Karpas-422 (cell line): Measurements from ENCODE around the gene CELF2. TPM values are rescaled to one million over a fixed set of nuclear protein-coding genes. Genes with fewer than 3 reads are reported as not detected.

Experiments used
- DNase-seq: peaks from one replicate; pipeline ENCODE4 v3.0.0-alpha.2; 2015
- H2AFZ ChIP-seq: fragments of 200-600 bp; sonication (generic); 2 replicates; pipeline ENCODE4 v1.6.1; 2014; ENCODE audit warnings: antibody characterized with exemption, low read length, mixed read lengths
- H3K27ac ChIP-seq: fragments of 200-600 bp; sonication (generic); 2 replicates; pipeline ENCODE4 v1.5.1; 2014; ENCODE audit warnings: mild to moderate bottlenecking, low read length, moderate library complexity
- H3K27me3 ChIP-seq: fragments of 200-600 bp; sonication (generic); 2 replicates; pipeline ENCODE4 v1.6.1; 2014; ENCODE audit warnings: low read length, mixed read lengths
- H3K36me3 ChIP-seq: fragments of 200-600 bp; sonication (generic); 2 replicates; pipeline ENCODE4 v1.6.1; 2014; ENCODE audit warnings: low read length, mixed read lengths; ENCODE audit not compliant: insufficient read depth
- H3K4me1 ChIP-seq: fragments of 200-600 bp; sonication (generic); 2 replicates; pipeline ENCODE4 v1.6.1; 2014; ENCODE audit warnings: mild to moderate bottlenecking, low read length, mixed read lengths
- H3K4me2 ChIP-seq: fragments of 200-600 bp; sonication (generic); 2 replicates; pipeline ENCODE4 v1.6.1; 2014; ENCODE audit warnings: low read length, low read depth, mild to moderate bottlenecking; ENCODE audit not compliant: poor library complexity, severe bottlenecking
- H3K4me3 ChIP-seq: fragments of 200-600 bp; sonication (generic); 2 replicates; pipeline ENCODE4 v1.5.1; 2014; ENCODE audit warnings: mild to moderate bottlenecking, antibody characterized with exemption, low read length, mixed read lengths
- H3K79me2 ChIP-seq: fragments of 200-600 bp; sonication (generic); 2 replicates; pipeline ENCODE4 v1.6.1; 2014; ENCODE audit warnings: mild to moderate bottlenecking, low read length, mixed read lengths
- H3K9ac ChIP-seq: fragments of 200-600 bp; sonication (generic); 2 replicates; pipeline ENCODE4 v1.6.0; 2014; ENCODE audit warnings: low read length
- H3K9me2 ChIP-seq: fragments of 200-600 bp; sonication (generic), shearing (Covaris generic); replicated peaks from 2 replicates; pipeline ENCODE4 v1.6.0; 2014; ENCODE audit warnings: mild to moderate bottlenecking, low read length, moderate library complexity; ENCODE audit not compliant: insufficient read depth
- H3K9me3 ChIP-seq: fragments of 300-700, 200-600 bp; sonication (generic); 2 replicates; pipeline ENCODE4 v1.6.1; 2014; ENCODE audit warnings: low read length, mixed read lengths
- H4K20me1 ChIP-seq: fragments of 200-600 bp; sonication (generic); 2 replicates; pipeline ENCODE4 v1.6.1; 2014; ENCODE audit warnings: mild to moderate bottlenecking, antibody characterized with exemption, low read length, low read depth; ENCODE audit not compliant: insufficient read depth
- total RNA-seq: library from RNA; depleted of rRNA; stranded (reverse); fragments of >200 nt; shearing (Covaris generic); gene quantifications from 2 replicates; pipeline ENCODE4 v1.2.3, GENCODE V29; 2014; ENCODE audit warnings: low replicate concordance

Gene CELF2
- total RNA-seq, 1 experiment from 2014 or later: 2.3 TPM

GRCh38 chr10:11145495-11145855 lies 127.8 kb downstream of the CELF2 start:
- H3K79me2 ChIP-seq: no peaks in the 10 kb centered on the region
- peak; percentile 52 for DNase-seq
- no peak overlapping the region for H3K4me3 ChIP-seq
- H3K36me3 ChIP-seq: no peaks in the 10 kb centered on the region
- peaks cover 11% of the 10 kb centered on the region for H3K4me1 ChIP-seq
- H3K9ac ChIP-seq: no peak overlapping the region
- H3K4me2 ChIP-seq: peak overlapping the region; percentile 33
- H2AFZ ChIP-seq: peak overlapping the region; percentile 44; the same call in 1 of the 2 replicates
- H3K27ac ChIP-seq: no peak overlapping the region
- H3K9me2 ChIP-seq: no peaks in the 10 kb centered on the region
- no peaks in the 10 kb centered on the region for H4K20me1 ChIP-seq
- H3K9me3 ChIP-seq: no peaks in the 10 kb centered on the region
- H3K27me3 ChIP-seq: no peaks in the 10 kb centered on the region

GRCh38 chr10:11146402-11147171 lies 128.9 kb downstream of the CELF2 start:
- Histone ChIP-seq H3K9ac (no peak overlapping the region), H3K36me3 (no peaks in the 10 kb centered on the region), H3K9me2 (no peaks in the 10 kb centered on the region), H3K27me3 (no peaks in the 10 kb centered on the region), H3K4me1 (peaks cover 11% of the 10 kb centered on the region), H4K20me1 (no peaks in the 10 kb centered on the region), H2AFZ (no peak overlapping the region), H3K4me3 (no peak overlapping the region), H3K27ac (no peak overlapping the region), H3K9me3 (no peaks in the 10 kb centered on the region), H3K79me2 (no peaks in the 10 kb centered on the region), H3K4me2 (no peak overlapping the region)
- no peak for DNase-seq

DNA sequence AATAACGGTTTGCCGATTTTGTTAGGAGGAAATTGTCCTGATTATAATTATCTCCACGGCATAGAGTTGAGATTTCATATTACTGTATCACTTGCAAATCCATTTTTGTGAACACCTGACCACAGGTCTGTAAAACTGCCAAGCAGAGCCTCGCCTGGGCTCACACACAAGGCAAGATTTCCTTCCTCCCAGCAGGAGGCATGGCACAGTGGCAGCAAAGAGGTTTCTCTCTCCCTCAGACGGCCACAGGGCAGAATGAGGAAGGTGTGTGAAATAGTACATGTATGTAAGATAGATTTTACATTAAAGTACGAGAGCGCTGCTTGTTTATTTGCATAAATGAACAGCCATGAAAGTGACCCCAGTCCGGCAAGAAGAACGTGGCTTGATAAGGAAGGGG lies 130.1 kb downstream of the CELF2 start:
- peaks cover 11% of the 10 kb centered on the region for H3K4me1 ChIP-seq
- H3K9me2 ChIP-seq: no peaks in the 10 kb centered on the region
- H3K27me3 ChIP-seq: no peaks in the 10 kb centered on the region
- H2AFZ ChIP-seq: no peak overlapping the region
- no peaks in the 10 kb centered on the region for H4K20me1 ChIP-seq
- no peak overlapping the region for H3K27ac ChIP-seq
- no peak overlapping the region for H3K4me3 ChIP-seq
- H3K79me2 ChIP-seq: no peaks in the 10 kb centered on the region
- no peaks in the 10 kb centered on the region for H3K9me3 ChIP-seq
- no peak for DNase-seq
- H3K4me2 ChIP-seq: no peak overlapping the region
- no peak overlapping the region for H3K9ac ChIP-seq
- no peaks in the 10 kb centered on the region for H3K36me3 ChIP-seq

GRCh38 chr10:11148142-11149028 lies 130.7 kb downstream of the CELF2 start:
- Histone ChIP-seq H2AFZ (no peak overlapping the region), H3K27ac (no peak overlapping the region), H3K9me3 (no peaks in the 10 kb centered on the region), H3K79me2 (no peaks in the 10 kb centered on the region), H4K20me1 (no peaks in the 10 kb centered on the region), H3K4me2 (no peak overlapping the region), H3K9ac (no peak overlapping the region), H3K4me3 (no peak overlapping the region), H3K36me3 (no peaks in the 10 kb centered on the region), H3K27me3 (no peaks in the 10 kb centered on the region), H3K4me1 (peaks cover 11% of the 10 kb centered on the region), H3K9me2 (no peaks in the 10 kb centered on the region)
- DNase-seq: no peak

DNA sequence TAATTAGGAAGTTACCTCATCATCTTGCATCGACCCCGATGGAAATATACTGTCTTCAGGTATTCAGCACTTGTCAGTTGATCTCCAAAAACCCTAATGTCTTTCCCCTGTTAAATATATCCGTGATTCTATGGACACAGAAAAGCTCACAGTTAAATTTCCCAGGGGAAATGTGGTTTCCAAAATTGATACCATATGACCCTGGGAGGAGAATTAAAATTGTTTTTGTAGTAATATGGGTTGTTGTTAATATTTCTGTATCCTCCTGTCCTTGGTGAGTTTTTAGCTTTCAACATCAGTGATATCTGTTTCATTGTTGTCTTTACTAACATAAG lies 132.1 kb downstream of the CELF2 start:
- H3K4me3 ChIP-seq: no peak overlapping the region
- H3K4me2 ChIP-seq: no peak overlapping the region
- no peaks in the 10 kb centered on the region for H3K79me2 ChIP-seq
- H3K9me2 ChIP-seq: no peaks in the 10 kb centered on the region
- H3K4me1 ChIP-seq: peaks cover 11% of the 10 kb centered on the region
- H3K36me3 ChIP-seq: no peaks in the 10 kb centered on the region
- no peak overlapping the region for H2AFZ ChIP-seq
- no peak for DNase-seq
- H3K27ac ChIP-seq: no peak overlapping the region
- no peaks in the 10 kb centered on the region for H3K27me3 ChIP-seq
- no peak overlapping the region for H3K9ac ChIP-seq
- no peaks in the 10 kb centered on the region for H4K20me1 ChIP-seq
- no peaks in the 10 kb centered on the region for H3K9me3 ChIP-seq

DNA sequence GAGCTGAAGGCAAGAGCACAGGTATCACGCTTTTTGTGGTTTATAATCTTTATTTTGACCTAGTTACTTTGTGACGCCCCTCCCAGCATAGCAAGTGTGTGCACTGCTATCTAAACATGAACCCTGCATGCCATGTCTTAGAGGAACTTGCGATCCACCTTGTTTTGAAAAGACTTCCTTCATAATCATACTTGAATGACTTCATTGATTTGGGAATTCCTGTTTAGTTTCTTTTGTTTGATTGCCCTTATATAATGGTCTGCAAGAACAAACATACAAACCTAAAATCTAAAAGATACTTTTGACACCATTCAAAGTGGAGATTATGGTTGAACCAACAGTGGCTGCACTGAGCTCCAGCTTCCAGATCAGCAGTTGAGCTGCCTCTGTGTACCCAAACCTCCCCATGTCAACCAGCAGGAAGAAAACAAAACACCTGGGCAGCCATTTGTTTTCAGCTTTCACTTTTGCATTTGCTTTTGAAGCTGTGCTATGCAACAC lies 132.6 kb downstream of the CELF2 start:
- H4K20me1 ChIP-seq: no peaks in the 10 kb centered on the region
- H3K79me2 ChIP-seq: no peaks in the 10 kb centered on the region
- no peak for DNase-seq
- no peak overlapping the region for H3K4me3 ChIP-seq
- peaks cover 6% of the 10 kb centered on the region for H3K4me1 ChIP-seq
- no peaks in the 10 kb centered on the region for H3K9me2 ChIP-seq
- H3K9ac ChIP-seq: no peak overlapping the region
- H3K4me2 ChIP-seq: no peak overlapping the region
- H3K36me3 ChIP-seq: no peaks in the 10 kb centered on the region
- no peak overlapping the region for H2AFZ ChIP-seq
- no peaks in the 10 kb centered on the region for H3K9me3 ChIP-seq
- no peaks in the 10 kb centered on the region for H3K27me3 ChIP-seq
- no peak overlapping the region for H3K27ac ChIP-seq

DNA sequence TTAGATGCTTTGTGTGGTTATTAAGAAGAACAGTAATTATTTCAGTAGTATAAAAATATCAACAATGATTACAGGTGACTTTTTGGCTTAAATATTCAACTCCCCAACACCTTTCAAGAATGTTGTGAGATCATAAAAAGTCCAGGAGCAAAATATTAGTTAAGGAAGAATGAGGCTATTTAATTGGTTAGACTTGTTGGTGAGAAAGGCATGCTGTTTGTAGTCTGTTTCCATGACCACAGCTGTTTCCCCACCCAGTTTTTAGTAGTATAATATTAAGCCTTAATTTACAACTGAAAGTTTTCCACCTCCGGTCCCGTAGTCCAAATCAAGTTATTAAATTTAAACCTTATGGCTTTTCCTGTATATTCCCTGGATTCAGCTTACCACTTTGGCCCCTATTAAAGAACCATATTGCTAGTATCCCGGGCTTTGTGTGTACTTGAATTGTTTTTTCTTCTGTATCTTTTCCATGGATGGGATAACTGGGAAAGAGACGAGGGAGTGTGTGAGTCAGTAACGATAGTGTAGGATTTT lies 133.3 kb downstream of the CELF2 start:
- H3K9ac ChIP-seq: no peak overlapping the region
- no peak overlapping the region for H3K27ac ChIP-seq

DNA sequence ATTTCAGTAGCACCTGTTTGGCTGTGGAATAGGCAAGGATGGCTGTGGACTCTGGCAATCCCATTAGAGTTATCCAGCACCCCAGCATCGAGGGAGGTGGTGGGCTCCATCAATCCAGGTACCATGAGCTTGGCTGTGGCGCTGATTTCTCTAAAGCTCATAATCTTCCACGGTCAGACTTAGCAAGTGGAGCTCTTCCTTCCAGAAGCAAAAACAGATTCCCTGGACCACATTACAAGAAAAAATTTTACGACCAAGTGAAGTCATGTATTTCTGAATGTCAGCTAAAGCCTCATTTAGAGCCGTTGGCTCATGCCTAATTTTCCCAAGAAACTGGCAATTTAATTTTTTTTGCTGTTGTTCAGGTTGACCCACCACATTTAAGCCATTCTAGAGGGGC lies 135.1 kb downstream of the CELF2 start:
- H3K9ac ChIP-seq: no peak overlapping the region
- H3K79me2 ChIP-seq: no peaks in the 10 kb centered on the region
- no peak overlapping the region for H3K4me2 ChIP-seq
- H4K20me1 ChIP-seq: no peaks in the 10 kb centered on the region
- DNase-seq: no peak
- no peak overlapping the region for H3K27ac ChIP-seq
- H3K9me3 ChIP-seq: no peaks in the 10 kb centered on the region
- H3K9me2 ChIP-seq: no peaks in the 10 kb centered on the region
- no peaks in the 10 kb centered on the region for H3K27me3 ChIP-seq
- H3K4me3 ChIP-seq: no peak overlapping the region
- no peaks in the 10 kb centered on the region for H3K36me3 ChIP-seq
- H2AFZ ChIP-seq: no peak overlapping the region
- no peaks in the 10 kb centered on the region for H3K4me1 ChIP-seq

More for the DNA sequence above, 133.3 kb downstream of the CELF2 start:
- no peak overlapping the region for H3K4me2 ChIP-seq
- no peaks in the 10 kb centered on the region for H3K36me3 ChIP-seq
- H3K9me3 ChIP-seq: no peaks in the 10 kb centered on the region
- H3K27me3 ChIP-seq: no peaks in the 10 kb centered on the region
- H4K20me1 ChIP-seq: no peaks in the 10 kb centered on the region
- DNase-seq: no peak
- H2AFZ ChIP-seq: no peak overlapping the region
- H3K4me1 ChIP-seq: no peaks in the 10 kb centered on the region
- H3K4me3 ChIP-seq: no peak overlapping the region
- no peaks in the 10 kb centered on the region for H3K9me2 ChIP-seq
- no peaks in the 10 kb centered on the region for H3K79me2 ChIP-seq
